OCI-LY1 (cell line): Measurements from ENCODE around the gene MARVELD2.
"Not testable (repeated sequence)": the region's sequence is repeated elsewhere in the genome, so short reads cannot be mapped to it uniquely, and the experiment has no call there.

Source experiments
- H2AFZ ChIP-seq: fragments of 200-600 bp; sonication (generic), shearing (Covaris generic); 2 replicates; pipeline ENCODE4 v1.6.0; 2014; ENCODE audit warnings: antibody characterized with exemption, mild to moderate bottlenecking, low read length
- H3F3A ChIP-seq: fragments of 200-600 bp; sonication (generic), shearing (Covaris generic); 2 replicates; pipeline ENCODE4 v1.6.0; 2014; ENCODE audit warnings: mild to moderate bottlenecking, antibody characterized with exemption, low read length, moderate library complexity; ENCODE audit not compliant: insufficient read depth
- H3K27ac ChIP-seq: fragments of 200-600 bp; sonication (generic); 2 replicates; pipeline ENCODE4 v1.5.1; 2014; ENCODE audit warnings: low read length, mixed run types, mild to moderate bottlenecking, low read depth; ENCODE audit not compliant: poor library complexity, severe bottlenecking
- H3K27me3 ChIP-seq: fragments of 200-600 bp; sonication (generic); 2 replicates; pipeline ENCODE4 v1.6.0; 2014; ENCODE audit warnings: antibody characterized with exemption, mild to moderate bottlenecking, low read length, moderate library complexity; ENCODE audit not compliant: insufficient read depth
- H3K36me3 ChIP-seq: fragments of 200-600 bp; sonication (generic); 2 replicates; pipeline ENCODE4 v1.6.1; 2014; ENCODE audit warnings: mild to moderate bottlenecking, antibody characterized with exemption, low read length, moderate library complexity, mixed read lengths; ENCODE audit not compliant: insufficient read depth
- H3K4me1 ChIP-seq: fragments of 200-600 bp; sonication (generic); 2 replicates; pipeline ENCODE4 v1.5.1; 2014; ENCODE audit warnings: mild to moderate bottlenecking, low read length, moderate library complexity; ENCODE audit not compliant: insufficient read depth, severe bottlenecking
- H3K4me2 ChIP-seq: fragments of 200-600 bp; sonication (generic), shearing (Covaris generic); 2 replicates; pipeline ENCODE4 v1.6.1; 2014; ENCODE audit warnings: low read length
- H3K4me3 ChIP-seq: fragments of 200-600 bp; sonication (generic); 2 replicates; pipeline ENCODE4 v1.5.1; 2014; ENCODE audit warnings: low read length, low read depth, mild to moderate bottlenecking, mixed read lengths; ENCODE audit not compliant: poor library complexity, severe bottlenecking
- H3K79me2 ChIP-seq: fragments of 200-600 bp; shearing (Covaris generic); 2 replicates; pipeline ENCODE4 v1.6.1; 2016; ENCODE audit warnings: mixed run types, low read length, mixed read lengths; ENCODE audit not compliant: insufficient read depth
- H3K9ac ChIP-seq: fragments of 200-600 bp; sonication (generic), shearing (Covaris generic); 2 replicates; pipeline ENCODE4 v1.6.1; 2014; ENCODE audit warnings: mild to moderate bottlenecking, low read length, mixed read lengths
- H3K9me2 ChIP-seq: fragments of 200-600 bp; sonication (generic), shearing (Covaris generic); 2 replicates; pipeline ENCODE4 v1.6.1; 2014; ENCODE audit warnings: low read depth, mild to moderate bottlenecking, low read length, mixed read lengths
- H3K9me3 ChIP-seq: fragments of 200-600 bp; shearing (Covaris generic); 2 replicates; pipeline ENCODE4 v1.6.1; 2014; ENCODE audit warnings: low read length, mixed read lengths
- H4K20me1 ChIP-seq: fragments of 200-600 bp; sonication (generic), shearing (Covaris generic); 2 replicates; pipeline ENCODE4 v1.6.0; 2016; ENCODE audit warnings: mild to moderate bottlenecking, low read length; ENCODE audit not compliant: insufficient read depth
- CTCF ChIP-seq: fragments of 200-600 bp; sonication (generic), shearing (Covaris generic); IDR thresholded peaks from 2 replicates; pipeline ENCODE4 v1.5.1; 2017; ENCODE audit warnings: mild to moderate bottlenecking, antibody characterized with exemption, low read length, moderate library complexity, mixed read lengths
- EZH2 ChIP-seq: fragments of 200-600 bp; sonication (generic), shearing (Covaris generic); IDR thresholded peaks from 2 replicates; pipeline ENCODE4 v1.8.0; 2017; ENCODE audit warnings: borderline replicate concordance, mixed run types, mild to moderate bottlenecking, antibody characterized with exemption, low read length, moderate library complexity, mixed read lengths

The MARVELD2 gene

GRCh38 chr5:69454460-69455249 is 39.7 kb downstream of the MARVELD2 start:
- Histone ChIP-seq H3K4me2 (no peak overlapping the region), H3K79me2 (no peaks in the 10 kb centered on the region), H3K4me3 (no peak overlapping the region), H3F3A (no peaks in the 10 kb centered on the region), H3K9me2 (no peaks in the 10 kb centered on the region), H4K20me1 (no peaks in the 10 kb centered on the region), H3K36me3 (no peaks in the 10 kb centered on the region), H3K27me3 (no peaks in the 10 kb centered on the region), H3K9me3 (no peaks in the 10 kb centered on the region), H2AFZ (no peak overlapping the region), H3K4me1 (no peaks in the 10 kb centered on the region), H3K27ac (no peak overlapping the region), H3K9ac (no peak overlapping the region)
- no peak for TF ChIP-seq EZH2
- no peak for TF ChIP-seq CTCF

GRCh38 chr5:69455428-69455988 is 40.6 kb downstream of the MARVELD2 start:
- not testable (repeated sequence) for H3K4me2 ChIP-seq, H2AFZ ChIP-seq, H3K9me3 ChIP-seq, H3K9ac ChIP-seq, H3K79me2 ChIP-seq, H3F3A ChIP-seq, H3K36me3 ChIP-seq, H3K27ac ChIP-seq, H3K4me1 ChIP-seq, H3K4me3 ChIP-seq, H4K20me1 ChIP-seq, H3K27me3 ChIP-seq, H3K9me2 ChIP-seq

GRCh38 chr5:69462170-69462569 is 47.3 kb downstream of the MARVELD2 start:
- no peaks in the 10 kb centered on the region for H3F3A ChIP-seq
- no peaks in the 10 kb centered on the region for H3K36me3 ChIP-seq
- H2AFZ ChIP-seq, result no peak overlapping the region
- H3K4me1 ChIP-seq, result no peaks in the 10 kb centered on the region
- no peak overlapping the region for H3K9ac ChIP-seq
- H3K27me3 ChIP-seq, result no peaks in the 10 kb centered on the region
- no peaks in the 10 kb centered on the region for H4K20me1 ChIP-seq
- no peaks in the 10 kb centered on the region for H3K9me2 ChIP-seq
- no peaks in the 10 kb centered on the region for H3K79me2 ChIP-seq
- no peaks in the 10 kb centered on the region for H3K9me3 ChIP-seq
- TF ChIP-seq CTCF (no peak), EZH2 (no peak)
- H3K4me2 ChIP-seq, result no peak overlapping the region
- H3K27ac ChIP-seq, result no peak overlapping the region
- no peak overlapping the region for H3K4me3 ChIP-seq

GRCh38 chr5:69466375-69466774 is 51.5 kb downstream of the MARVELD2 start:
- H3K9ac ChIP-seq, result not testable (repeated sequence)

More at GRCh38 chr5:69466375-69466774, 51.5 kb downstream of the MARVELD2 start:
- H3K4me3 ChIP-seq, H3K79me2 ChIP-seq, H3K4me2 ChIP-seq, H2AFZ ChIP-seq, H3F3A ChIP-seq, H3K27ac ChIP-seq, H3K36me3 ChIP-seq, H3K9me2 ChIP-seq, H3K4me1 ChIP-seq, H4K20me1 ChIP-seq, H3K27me3 ChIP-seq, H3K9me3 ChIP-seq: not testable (repeated sequence)
